MM.1S (cell line): ENCODE results near the gene C1orf198.

Source experiments
- EZH2 ChIP-seq: fragments of 300-600 bp; sonication (generic); optimal IDR thresholded peaks from 2 replicates; pipeline ENCODE3; 2017; ENCODE audit warnings: low read depth, mild to moderate bottlenecking, antibody characterized with exemption, low read length, mixed read lengths
- EZH2phosphoT487 ChIP-seq: fragments of 300-600 bp; sonication (generic); IDR thresholded peaks from 2 replicates; pipeline ENCODE4 v1.6.1; 2018; ENCODE audit warnings: antibody characterized with exemption, low read length
- TF ChIP-seq, protein P1 (sequence below): fragments of 300-600 bp; sonication (generic); IDR thresholded peaks from 2 replicates; pipeline ENCODE4 v1.5.1; 2016; ENCODE audit warnings: antibody characterized with exemption, low read length, mixed read lengths

DNA sequence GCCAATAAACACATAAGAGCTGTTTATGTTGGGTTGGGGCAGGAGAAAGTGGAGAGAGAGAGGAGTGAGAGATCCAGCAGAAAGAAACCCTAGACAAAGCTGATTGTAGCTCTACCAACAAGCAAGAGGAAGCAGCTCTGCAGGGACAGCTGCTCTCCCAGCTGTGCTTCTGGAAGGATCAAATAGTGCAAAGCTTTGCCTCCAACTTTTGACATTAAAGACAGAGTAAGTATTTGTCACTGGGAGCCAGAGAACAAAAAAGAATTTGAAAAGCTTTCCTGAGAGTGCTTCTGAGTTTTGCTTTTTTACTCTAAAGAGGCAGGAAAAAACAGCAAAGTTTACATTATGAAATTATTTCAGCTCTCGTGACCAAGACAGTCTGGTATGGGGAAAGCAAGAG lies 28.5 kb upstream of the C1orf198 start:
- TF ChIP-seq EZH2phosphoT487 (no peak), EZH2 (no peak)
- TF ChIP-seq, protein P1, sequence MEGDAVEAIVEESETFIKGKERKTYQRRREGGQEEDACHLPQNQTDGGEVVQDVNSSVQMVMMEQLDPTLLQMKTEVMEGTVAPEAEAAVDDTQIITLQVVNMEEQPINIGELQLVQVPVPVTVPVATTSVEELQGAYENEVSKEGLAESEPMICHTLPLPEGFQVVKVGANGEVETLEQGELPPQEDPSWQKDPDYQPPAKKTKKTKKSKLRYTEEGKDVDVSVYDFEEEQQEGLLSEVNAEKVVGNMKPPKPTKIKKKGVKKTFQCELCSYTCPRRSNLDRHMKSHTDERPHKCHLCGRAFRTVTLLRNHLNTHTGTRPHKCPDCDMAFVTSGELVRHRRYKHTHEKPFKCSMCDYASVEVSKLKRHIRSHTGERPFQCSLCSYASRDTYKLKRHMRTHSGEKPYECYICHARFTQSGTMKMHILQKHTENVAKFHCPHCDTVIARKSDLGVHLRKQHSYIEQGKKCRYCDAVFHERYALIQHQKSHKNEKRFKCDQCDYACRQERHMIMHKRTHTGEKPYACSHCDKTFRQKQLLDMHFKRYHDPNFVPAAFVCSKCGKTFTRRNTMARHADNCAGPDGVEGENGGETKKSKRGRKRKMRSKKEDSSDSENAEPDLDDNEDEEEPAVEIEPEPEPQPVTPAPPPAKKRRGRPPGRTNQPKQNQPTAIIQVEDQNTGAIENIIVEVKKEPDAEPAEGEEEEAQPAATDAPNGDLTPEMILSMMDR = no peak
